HG03095 (cell line): ENCODE results near the gene ARPC4.
"Not testable (repeated sequence)": the region's sequence is repeated elsewhere in the genome, so short reads cannot be mapped to it uniquely, and the experiment has no call there.

Source experiments
- ATAC-seq: cut with Tn5 transposase; IDR thresholded peaks from one replicate; pipeline ENCODE4 v1.9.1; 2021; ENCODE audit warnings: moderate library complexity; ENCODE audit not compliant: unreplicated experiment

Gene ARPC4

DNA sequence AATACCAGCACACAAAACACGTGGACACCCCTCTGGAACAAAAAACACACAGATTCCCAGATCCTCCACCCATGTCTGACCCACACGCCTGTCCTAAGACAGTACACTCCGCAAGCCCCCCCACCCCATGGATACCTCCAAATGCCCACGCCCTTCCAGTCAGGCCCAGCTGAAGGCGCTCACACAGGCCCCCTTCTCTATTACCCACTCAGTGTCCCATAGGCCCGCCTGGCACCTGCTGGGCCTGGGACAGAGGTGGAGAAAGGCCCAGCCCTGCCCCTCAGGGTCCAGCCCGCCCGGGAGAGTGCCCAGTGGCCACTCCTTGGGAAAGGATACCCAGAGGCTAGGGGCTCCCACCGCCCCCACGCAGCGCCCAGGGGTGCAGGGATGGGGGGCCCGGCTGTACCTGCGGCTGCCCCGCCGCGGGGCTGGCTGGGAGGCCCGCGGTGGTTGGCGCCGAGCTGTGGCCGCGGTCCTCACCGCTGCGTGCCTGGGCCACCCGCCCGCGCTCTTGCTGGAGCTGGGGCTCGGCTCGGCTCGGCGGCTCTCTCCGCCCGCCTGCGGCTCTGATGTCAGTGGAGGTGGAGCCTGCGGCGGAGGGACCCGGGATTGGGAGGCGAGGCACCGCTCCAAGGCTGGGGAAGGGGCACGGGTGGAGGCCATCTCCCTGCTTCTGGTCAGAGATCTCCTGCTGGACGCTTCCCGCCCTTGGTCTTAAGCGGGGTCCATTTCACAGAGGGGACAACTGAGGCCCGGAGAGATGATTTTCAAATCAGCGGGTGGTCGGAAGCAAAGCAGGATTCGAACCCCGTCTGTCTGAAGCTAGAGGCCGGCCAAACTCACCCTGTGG lies 23.2 kb upstream of the ARPC4 start, which contains the start of gene CAMK1:
Gene CAMK1, minus strand, starts transcription at position 522 of the 850 bp plus-strand sequence. CDS start 2,198 bp downstream, outside the sequence.
- peak; percentile 86 for ATAC-seq

DNA sequence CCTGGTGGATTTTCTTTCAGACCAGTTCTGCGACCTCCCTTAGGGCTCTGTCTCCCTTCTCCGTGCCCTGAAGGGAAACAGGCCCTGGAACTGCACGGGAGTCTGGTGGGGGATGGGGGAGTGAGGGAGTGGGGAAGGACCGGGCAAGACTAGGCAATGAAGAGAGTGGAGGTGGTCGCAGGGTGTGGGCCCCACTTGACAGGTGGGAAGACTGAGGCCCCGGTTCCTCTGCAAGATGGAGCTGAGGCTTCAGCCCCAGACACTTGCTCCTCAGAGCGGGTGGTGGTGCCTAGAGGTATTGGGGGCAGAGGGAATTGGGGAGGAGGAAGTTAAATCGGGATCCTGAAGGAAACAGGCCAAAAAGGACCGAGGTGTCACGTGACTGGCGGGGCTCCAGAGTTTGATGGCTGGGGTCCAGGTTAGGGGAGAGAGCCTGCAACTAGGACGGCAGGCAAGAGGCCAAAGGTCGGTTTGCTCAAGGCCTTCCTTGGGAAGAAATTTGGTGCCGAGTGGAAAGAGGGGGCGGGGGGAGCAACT lies 22.5 kb upstream of the ARPC4 start:
- no peak for ATAC-seq

DNA sequence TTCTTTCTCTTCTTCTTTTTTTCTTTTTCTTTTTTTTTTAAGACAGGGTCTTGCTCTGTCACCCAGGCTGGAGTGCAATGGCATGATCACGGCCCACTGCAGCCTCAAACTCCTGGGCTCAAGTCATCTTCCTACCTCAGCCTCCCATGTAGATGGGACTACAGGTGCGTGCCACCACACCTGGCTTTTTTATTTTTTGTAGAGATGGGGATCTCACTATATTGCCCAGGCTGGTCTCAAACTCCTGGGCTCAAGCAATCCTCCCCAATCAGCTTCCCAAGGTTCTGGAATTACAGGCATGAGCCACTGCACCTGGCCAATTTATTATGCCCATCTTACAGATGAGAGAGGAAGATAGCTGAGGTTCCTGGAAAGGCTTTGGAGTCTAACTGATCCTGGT lies 21.9 kb upstream of the ARPC4 start:
- not testable (repeated sequence) for ATAC-seq

DNA sequence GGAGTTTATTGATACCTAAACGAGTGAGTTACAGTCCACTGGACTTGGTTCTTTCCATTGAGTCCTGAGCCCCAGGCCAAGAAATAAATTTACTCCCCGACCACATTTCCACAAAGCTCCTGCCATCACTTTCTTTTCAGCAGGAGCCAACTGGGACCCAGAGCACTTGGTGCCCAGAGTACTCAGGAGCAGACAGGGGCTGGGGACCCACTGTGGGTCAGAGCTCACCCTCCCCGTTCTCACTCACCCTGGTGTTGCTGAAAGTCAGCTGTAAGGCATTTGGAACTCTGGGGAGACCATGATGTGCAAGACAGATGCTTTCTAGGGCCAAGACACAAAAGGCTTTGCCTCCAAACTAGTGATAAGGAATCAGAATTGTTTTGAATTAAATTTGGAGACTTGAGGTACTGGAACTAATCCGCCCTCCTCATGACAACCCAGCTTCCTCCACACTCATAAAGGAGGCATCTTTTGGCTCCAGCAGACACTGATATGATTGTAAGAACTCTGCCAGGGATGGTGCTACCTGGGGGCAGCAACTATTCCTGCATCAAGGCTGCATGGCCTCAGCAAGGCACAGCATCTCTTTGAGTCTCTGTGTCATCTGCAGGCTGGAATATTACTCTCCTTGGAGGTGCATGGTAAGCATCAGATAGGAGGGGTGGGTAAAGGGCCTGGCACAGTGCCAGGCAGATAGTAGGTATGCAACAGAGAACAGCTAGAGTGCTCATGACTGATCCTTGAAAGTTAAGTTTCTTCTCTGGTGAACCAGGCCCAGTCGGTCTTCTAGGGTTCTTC lies 15.8 kb upstream of the ARPC4 start:
- ATAC-seq = no peak

DNA sequence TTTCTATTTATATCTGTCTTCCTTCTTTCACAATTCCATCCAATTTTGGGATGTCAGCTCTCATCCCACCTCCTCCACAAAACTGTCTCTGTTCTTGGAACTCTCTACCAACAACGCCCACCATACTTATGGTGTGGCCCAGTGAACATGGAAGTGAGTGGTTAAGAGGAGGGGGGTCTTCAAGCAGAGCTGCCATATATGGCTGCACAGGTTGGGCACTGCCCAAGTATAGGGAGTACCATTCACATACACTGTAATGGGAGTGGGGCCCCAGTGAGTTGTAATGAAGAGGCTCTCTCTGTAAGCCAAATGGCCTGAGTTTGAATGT lies 15.2 kb upstream of the ARPC4 start:
- ATAC-seq = no peak

DNA sequence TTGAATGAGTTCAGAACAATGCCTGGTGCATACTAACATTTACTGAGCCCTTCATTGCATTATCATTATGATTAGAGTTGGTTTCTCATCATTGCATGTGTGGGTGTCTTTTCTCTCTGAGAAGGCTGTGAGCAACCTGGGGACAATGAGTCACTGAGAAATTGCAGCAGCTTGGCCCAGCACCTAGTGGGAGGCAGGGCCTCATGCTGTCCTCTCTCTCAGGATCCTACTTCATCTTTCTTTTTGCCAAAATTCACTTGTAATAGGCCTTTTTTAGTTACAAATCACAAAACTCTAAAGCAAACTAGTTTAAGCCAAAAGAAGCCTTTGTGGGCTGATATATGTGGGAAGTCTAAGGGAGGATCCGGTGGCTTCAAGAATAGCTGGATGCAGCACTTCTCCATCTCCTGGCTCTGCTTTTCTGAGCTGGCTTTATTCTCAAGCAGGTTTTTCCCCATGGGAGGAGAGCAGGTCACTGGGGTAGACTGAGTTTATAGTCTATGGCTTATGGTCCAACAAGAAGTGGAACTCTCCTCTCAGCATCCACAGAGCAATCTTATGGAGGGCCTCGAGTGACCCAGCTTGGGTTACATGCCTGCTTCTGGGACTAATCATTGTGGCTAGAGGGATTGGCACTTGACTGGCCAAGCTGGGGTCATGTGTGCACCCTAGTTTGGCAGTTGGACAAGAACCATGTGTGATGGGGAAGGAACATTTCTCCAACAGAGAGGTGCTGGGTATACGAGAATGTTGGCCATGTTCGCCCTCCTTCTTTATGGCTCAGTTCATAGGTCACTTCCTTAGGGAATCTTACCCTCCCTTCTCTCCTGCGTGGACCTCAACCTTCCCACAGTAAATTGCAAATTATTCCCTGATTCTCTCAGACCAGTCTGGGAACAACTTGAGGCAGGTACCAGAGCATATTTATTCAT lies 14.5 kb upstream of the ARPC4 start:
- ATAC-seq = no peak

DNA sequence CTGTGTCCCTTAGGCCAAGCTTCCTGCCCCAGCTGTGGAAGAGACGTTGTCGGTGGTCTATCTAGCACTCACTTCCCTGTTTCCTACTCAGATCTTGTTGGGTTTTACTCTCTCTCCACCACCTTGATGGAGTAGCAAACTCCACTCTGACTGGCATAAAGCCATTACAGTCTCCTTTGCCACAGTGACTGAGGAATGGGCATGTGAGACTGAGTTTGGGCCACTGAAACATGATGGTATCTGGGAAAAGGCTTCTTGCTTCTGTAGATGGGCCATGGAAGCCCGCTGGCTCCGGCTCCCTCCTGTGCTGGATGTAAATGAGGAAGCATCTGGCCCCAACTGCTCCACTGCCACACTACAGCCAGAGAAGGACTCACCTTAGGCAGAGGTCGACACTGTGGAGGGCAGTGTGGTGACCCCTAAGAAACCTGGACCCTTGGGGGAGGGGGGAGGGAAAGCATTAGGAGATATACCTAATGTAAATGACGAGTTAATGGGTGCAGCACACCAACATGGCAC lies 13.7 kb upstream of the ARPC4 start:
- no peak for ATAC-seq

DNA sequence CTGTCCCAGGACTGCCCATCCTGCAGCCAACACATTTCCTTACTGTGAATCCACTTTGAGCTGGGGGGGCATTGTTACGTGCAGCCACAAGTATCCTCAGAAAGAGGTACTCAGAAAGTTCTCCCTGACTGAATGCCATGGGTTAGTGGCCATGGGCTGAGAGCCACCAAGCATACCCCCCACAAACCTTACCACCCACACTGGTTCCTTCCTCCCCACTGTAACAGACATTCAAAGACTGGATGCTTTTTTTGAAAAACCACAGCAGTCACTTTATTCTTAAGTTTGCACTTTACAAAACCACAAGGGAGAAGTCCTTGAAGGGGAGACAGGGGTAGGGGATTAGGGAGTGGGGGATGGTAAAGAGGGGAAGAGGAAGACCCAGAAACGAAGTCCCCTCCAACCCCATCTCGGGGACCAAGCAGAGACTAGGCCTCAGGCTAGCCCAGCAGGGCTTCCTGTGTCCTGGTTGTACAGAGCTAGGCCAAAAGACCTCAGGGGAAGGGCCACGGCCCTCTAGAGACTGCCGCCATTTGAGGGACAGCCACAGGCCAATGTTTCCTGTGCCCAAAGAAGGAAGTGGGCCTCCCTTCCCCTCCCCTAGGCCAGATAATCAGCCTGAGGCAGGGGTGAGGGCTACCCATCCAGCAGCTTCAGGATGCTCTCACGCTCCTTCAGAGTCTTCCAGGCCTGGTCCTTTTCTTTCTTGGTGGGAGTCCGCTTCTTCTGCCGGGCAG lies 13.0 kb upstream of the ARPC4 start:
- no peak for ATAC-seq

DNA sequence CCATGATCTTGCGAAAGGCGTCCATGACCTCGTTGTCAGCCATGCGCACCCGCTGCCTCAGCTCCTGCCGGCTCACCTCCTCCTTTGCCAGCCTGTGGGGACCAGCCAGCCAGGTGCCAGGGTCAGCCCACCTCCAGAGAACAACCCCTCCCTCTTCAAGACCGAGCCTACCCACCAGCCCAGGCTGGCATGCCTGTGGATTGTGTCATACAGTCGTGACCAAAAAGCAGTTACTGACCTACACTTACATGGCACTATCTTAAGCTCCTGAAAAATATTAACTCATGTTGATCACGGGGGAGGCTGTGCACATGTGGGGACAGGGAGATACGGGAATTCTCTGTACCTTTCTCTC lies 12.4 kb upstream of the ARPC4 start:
- ATAC-seq = no peak

DNA sequence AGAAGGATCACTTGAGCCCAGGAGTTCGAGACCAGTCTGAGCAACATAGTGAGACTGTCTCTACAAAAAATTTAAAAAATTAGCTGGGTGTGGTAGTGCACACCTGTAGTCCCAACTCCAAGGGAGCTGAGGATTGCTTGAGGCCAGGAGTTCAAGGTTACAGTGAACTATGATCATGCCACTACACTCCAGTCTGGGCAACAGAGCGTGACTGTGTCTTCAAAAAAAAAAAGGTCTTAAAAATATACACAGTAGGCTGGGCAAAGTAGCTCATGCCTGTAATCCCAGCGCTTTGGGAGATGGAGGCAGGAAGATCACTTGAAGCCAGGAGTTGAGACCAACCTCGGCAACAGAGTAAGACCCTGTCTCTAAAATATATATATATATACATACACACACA lies 12.0 kb upstream of the ARPC4 start:
- no peak for ATAC-seq

DNA sequence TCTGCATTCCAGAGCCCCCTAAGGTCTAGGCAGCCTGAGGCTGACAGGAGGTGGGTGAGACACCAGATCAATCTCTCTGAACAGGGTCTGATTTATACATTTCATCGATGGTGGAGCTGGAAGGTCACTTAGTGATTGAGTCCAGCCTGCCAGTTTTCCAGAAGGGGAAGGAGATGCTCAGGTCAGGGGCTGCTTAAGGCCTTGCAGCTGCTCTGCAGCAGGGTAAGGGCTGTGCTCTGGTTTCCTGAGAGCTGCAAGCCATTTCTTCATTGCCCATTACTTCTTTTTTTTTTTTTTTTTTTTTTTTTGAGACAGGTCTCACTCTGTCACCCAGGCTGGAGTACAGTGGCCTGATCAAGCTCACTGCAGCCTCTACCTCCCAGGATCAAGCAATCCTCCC lies 11.3 kb upstream of the ARPC4 start:
- ATAC-seq = no peak

DNA sequence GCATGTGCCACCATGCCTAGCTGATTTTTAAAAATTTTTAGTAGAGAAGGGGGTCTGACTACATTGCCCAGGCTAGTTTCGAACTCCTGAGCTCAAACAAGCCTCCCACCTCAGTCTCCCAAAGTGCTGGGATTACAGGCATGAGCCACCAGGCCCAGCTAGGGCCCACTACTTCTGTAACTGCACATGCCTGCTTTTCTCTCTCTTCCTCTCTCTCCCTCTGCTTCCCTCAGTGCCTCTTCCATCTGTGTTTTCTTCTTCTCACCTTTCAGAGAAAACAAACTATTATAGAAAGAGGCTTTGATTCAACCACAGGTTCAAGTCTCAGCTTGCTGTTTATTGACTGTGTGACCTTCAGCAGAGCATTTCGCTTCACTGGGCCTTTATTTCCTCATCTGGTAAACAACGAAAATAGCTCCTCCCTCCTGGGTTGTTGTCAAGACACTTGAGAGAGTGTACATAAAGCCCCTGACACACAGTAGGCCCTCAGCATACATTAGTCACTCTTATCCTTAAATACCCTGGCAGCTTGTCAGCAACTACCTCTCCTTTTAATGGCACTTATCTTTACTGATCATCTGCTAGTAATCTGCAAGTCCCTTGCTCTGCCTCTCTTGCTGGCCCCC lies 10.8 kb upstream of the ARPC4 start:
- no peak for ATAC-seq

DNA sequence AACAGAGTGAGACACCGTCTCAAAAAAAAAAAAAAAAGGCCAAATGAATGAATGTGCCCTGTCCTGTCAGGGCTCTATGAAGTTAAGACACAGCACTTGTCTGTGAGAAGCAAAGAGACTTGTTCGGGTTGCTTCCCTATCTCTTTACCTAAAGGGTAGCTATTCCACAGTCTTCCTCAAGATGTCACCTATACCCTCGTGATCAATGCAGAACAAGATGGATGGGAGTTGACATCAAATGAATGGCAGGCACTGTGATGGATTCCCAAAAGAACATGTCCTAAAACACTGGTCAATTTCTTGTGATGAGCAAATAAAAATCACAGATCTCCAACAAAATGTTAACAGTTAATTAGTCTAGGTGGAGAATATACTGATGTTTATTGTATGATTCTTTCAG lies 10.1 kb upstream of the ARPC4 start:
- no peak for ATAC-seq

DNA sequence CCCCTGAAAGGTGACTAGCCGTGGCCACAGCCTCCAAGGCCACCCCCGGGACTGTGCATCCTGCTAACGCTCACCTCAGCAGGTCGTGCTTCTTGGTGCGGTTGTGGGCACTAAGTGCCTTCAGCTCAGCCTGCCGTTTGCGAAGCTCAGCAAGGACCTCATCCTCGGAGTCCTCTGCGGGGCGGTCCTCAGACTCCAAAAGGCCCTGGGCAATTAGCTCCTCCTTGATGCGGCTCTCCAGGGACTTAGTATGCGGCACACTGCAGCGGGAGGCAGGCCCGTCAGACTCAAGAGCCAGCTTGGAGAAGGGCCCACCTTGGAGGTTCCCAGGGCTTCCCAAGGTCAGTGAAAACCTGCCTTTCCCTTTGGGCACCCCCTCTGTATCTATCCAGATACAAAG lies 8.9 kb upstream of the ARPC4 start:
- ATAC-seq = no peak

DNA sequence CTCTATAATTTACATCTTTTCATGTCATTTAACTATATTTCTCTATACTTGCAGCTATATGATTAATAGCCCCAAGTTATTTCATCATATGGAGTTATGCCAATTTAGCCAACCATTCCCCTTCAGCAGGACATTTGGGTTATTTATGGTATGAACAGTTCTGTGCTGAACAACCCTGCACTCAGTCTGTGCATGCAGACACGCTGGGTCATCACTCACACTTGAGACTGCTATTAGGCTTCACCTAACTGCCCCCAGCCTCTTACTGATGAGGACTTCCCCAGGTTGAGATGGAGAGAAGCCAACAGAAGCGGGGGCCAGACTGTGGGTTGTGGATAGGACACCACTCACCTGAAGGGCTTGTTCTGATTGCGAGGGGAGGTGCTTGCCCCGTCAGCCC lies 7.9 kb upstream of the ARPC4 start:
- no peak for ATAC-seq

DNA sequence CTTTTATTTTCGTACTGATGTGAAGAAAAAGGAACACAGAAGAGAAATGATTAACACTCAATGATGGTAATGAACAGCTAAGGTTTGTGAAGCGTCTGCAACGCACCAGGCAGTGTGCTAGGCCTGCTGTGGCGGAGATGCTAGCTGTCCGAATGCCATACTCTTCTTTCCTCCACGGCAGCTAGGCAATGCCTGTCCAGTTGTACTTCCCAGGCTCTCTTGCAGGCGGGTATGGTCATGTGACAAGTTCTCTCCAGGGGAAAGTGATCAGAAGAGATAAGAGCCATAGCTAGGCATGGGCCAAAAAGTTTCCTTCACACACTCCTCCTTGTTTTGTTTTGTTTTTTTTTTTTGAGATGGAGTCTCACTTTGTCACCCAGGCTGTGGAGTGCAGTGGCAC lies 7.3 kb upstream of the ARPC4 start:
- no peak for ATAC-seq

DNA sequence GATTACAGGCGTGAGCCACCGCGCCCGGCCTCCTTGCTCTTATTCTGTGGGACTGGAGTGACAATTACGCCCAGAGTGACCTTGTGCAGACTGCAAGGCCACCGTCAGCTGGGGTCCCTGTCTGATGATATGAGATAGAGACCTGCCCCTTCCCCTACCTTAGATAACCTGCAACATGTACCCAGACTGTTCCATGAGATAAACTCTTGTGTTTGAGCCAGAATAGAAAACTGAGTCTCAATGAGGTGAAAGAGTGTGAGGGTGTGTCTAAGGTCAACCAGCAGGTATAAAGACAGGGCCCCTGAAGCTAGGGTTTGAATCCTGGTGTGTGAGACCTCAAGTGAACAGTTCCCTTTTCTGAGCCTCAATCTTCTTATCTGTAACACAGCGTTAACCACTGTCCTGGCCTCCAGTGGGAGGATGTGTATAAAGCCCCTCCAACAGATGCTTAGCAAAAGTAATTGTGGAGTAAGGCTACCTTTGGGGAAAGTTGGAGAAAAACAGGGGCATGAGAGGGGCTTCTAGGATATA lies 6.6 kb upstream of the ARPC4 start:
- ATAC-seq = no peak

DNA sequence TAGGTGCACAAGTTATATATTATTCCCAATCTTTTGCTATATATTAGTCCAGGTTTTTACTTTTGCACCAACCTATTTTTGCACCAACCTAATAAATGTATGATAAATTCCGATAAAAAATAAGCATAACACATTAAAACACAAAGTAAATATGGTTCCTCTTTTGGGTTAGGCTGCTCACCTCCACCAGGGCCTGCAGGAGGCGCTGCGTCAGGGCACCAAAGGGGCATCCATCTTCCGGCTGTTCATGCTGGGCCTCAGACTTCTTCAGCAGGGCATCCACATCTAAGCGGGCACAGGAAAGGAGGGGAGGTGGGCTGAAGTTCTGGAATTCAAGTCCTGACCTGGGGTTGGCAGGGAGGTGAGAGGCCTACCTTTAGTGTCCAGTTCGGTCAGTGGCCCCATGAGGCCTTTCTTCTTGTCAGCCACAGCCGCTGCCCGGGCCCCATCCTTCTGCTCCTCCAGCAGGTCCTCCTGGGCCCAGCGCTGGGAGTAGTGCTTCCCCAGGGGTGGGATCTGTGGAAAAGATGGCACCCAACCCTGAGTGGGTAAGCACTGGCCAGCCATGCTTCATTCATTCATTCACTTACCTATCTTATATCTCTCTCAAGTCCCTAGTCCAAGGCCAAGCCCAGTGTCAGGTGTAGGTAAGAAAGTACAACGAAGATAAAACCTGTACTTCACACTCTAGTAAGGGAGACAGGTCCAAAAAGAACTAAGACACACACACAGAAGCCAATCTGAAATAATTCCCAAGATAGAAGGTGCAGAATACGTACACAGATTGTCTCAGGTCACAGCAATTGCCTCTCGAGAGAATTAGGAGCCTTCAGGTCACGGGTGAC lies 5.8 kb upstream of the ARPC4 start:
- no peak for ATAC-seq

DNA sequence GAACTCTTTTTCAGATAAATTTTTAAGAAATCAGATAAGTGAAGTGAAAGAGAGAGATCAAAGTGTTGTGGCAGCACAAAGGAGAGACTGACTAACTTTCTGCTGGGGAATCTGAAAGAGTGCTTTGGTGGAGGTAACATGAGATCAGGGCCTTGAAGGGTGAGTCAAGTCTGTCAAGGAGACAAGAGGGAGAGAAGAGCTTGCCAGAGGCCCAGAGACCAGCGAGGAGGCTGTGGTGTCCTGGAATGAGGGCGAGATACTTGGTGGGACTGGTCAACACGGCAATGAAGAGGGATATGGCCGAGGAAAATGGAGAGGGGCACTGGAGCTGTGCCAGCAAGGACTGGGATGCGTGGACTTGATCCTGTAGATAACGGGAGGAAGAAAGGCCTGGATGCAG lies 5.2 kb upstream of the ARPC4 start:
- no peak for ATAC-seq
